GM21390 (cell line): Measurements from ENCODE around the gene DYSF.

Source experiments
- ATAC-seq: cut with Tn5 transposase; IDR thresholded peaks from one replicate; pipeline ENCODE4 v1.9.1; 2021; ENCODE audit not compliant: unreplicated experiment

The DYSF gene

DNA sequence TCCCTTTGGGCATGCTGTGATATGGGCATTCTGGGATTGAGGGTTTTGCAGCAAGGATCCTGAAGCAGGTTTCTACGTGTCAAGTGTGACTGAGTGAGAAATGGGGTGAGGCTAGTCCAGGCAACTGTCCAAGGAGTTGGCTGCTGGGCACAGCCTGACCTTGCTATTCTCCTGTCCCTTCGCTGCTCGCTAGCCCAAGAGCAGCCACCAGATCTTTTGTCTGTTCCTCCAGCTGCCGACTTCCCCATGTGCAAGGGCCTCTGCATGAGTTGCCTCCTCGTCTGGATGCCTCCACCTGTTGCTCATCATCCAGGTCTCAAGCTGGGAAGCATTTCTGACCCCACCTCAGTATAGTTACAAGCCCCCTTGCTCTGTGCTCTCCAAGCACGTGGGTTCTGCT, 71.1 kb downstream of the DYSF start:
- no peak for ATAC-seq

GRCh38 chr2:71526141-71526540, 72.8 kb downstream of the DYSF start:
- no peak for ATAC-seq

GRCh38 chr2:71526975-71527374, 73.6 kb downstream of the DYSF start:
- no peak for ATAC-seq

- no peak for ATAC-seq
Measured at GRCh38 chr2:71528131-71528591, 74.8 kb downstream of the DYSF start.

DNA sequence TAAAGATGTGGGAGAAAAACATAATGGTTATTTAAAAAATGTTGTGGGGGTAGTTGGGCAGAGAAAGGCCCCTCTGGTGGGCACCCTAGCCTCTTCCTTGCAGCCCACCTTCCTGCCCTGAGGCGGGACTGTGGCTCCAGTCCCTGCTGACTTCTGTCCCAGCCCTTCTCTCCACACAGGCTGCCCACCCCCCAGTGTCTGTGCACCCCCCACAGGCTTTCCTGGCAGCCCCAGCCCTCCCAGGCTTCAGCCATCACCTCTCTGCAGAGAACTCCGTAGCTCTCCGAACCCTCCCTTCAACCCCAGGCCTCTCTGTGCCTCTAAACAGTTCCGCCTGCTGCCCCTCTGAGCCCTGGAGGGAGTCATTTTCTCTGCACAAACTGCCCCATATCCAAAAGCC, 75.4 kb downstream of the DYSF start:
- no peak for ATAC-seq

GRCh38 chr2:71530211-71530610, 76.8 kb downstream of the DYSF start:
- ATAC-seq = no peak

GRCh38 chr2:71530641-71531332, 77.4 kb downstream of the DYSF start:
- no peak for ATAC-seq

GRCh38 chr2:71531522-71532047, 78.2 kb downstream of the DYSF start:
- ATAC-seq = no peak

GRCh38 chr2:71532327-71532726, 79.0 kb downstream of the DYSF start:
- ATAC-seq = no peak

- ATAC-seq = no peak
Measured at GRCh38 chr2:71534201-71534600, 80.8 kb downstream of the DYSF start.

DNA sequence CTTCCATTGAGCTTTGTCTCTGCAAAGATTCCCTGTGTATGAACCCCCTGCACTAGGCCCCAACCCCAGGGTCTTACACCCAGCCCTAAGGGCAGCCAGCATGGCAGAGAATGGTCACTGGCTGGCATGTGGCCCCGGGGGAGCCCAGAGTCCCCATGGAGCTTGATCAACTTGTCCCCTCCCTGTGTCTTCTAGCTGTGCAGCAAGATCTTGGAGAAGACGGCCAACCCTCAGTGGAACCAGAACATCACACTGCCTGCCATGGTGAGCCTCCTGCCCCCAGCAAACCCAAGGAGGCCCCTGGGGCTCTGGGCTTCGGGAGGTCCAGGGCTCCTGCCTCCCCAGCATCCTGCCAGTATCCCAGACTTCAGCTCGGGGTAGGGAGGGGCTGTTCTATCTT, 81.5 kb downstream of the DYSF start:
- ATAC-seq = no peak

- no peak for ATAC-seq
Measured at GRCh38 chr2:71535526-71535925, 82.2 kb downstream of the DYSF start.

- no peak for ATAC-seq
Measured at GRCh38 chr2:71536226-71536671, 82.9 kb downstream of the DYSF start.

DNA sequence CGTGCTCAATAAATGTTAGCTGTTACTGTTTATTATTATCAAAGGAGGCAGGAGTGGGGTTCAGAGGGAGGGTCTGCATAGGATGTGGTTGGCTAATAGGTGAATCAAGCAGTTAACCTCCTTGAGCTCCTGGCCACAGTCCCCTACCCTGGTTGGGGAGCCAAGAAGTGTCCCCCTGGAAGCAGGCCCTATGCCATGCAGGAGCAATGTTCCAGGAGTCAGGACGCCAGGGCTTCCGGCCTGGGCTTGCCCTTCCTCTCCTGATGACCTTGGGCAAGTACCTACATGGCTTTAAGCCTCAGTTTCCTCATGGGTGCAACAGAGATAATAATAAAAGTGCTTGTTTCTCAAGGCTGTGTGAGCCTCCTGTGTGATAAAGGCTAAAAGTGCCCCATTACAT, 84.9 kb downstream of the DYSF start:
- ATAC-seq = no peak

DNA sequence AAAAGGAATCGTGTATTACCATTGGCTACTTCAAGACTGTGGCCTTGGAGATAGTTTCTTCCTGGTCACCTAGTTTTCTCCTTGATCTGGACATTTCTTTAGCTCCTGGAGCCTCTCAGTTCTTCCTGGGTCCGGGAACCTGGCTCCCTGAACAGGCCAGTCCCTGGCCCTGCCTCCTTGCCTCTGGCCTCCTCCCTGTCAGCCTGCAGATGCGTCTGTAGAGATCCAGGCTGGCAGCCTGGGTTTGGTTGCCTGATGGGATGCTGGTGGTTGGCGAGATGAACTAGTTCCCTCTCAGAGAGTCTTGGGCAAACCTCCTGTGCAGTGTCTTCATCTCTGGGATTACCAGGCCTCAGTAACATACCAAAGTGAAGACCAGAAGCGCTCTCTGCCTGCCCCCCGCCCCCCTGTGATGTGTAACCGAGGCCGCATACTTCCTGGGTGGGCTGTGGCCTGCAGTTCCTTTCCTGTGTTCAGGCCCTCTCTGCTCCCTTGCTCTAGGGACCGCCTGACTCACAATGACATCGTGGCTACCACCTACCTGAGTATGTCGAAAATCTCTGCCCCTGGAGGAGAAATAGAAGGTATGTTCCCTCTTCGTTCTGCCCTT, 85.4 kb downstream of the DYSF start:
- no peak for ATAC-seq

GRCh38 chr2:71540818-71541217, 87.5 kb downstream of the DYSF start:
- ATAC-seq = no peak

DNA sequence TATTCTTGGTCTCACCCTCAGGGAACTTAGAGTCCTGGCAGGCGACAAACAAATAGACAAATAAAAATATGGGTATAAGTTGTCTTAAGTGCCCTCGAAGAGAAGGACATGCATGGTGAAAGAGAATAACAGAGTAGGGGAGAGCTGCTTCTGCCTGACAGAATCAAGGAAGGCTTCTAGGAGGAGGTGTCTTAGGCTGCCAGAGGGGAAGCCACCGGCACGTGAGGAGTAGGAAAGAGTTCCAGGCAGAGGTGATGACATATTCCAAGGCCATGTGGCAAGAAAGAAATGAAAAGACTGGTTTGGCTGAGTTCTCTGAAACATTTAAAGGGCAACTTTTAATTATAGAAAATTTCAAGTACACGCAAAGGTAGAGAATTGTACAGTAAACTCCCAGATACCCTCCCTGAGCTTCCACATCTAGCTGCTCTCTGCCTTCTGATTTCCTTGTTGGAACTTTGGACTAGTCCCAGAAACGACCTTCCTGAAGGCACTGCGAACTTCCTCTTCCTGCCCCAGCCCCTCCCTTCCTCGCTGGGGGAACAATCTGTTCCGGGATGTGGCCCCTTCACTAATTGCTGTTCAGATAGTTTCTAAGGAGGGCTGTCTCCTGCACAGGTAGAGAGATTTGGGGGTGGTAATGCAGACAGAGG, 91.7 kb downstream of the DYSF start:
- no peak for ATAC-seq

DNA sequence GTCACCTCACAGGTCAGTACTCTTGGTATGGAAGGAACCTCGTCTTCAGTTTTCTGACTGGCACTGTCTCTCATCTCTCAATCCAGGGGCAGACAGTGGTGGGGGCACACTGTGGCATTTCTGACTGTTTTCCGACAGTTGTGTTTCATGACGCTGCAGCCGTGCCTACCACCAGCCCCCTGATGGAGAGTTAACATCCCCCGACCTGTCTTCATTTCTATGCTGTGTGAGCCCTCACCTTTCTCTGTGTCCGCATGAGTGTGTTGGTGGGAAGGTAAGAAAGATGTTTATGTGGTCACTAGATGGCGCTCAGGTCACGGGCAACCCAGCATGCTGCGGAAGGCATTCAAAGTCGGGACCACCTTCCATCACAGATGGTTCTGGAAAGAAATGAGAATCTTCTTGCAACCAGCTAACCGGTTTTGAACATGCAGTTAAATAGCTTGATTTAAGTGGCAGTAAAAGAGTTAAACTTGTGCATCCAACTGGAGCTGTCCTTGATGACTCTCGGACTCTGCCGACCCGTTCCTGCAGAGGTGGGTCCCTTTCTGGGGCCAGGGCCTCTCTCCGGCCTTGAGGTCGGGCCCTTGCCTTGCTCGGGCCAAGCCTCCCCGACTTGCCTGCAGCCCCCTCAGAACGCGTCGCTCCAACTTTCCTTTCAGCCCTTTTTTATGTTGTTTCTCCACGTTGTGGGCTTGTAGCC, 92.4 kb downstream of the DYSF start:
- no peak for ATAC-seq

DNA sequence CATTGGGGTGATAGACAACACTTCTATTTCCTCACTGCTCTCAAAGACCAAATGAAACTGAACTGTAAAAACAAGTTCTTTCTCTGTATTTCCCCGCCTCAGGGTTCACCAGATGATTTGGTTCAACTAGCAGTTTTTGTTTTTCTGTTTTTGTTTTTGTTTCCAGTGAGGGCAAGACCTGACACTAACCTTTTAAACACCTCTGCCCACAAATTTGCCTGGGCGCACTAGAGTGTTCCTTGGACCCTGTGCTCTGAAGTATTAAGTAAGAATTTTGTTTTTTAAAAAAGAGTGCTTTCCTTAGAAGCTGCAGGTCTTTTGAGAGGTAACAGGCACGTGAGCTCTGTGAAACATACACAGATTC, 92.9 kb downstream of the DYSF start:
- ATAC-seq = no peak

GRCh38 chr2:71546777-71547281, 93.5 kb downstream of the DYSF start:
- ATAC-seq = no peak

- no peak for ATAC-seq
Measured at GRCh38 chr2:71547616-71548285, 94.4 kb downstream of the DYSF start.
